SU-DHL-6 (cell line): Measurements from ENCODE around the gene AGTPBP1.

Experiments used
- EZH2phosphoT487 ChIP-seq: fragments of 200-600 bp; sonication (generic), shearing (Covaris generic); conservative IDR thresholded peaks from 2 replicates; pipeline ENCODE4 v1.6.1; 2018; ENCODE audit warnings: mild to moderate bottlenecking, antibody characterized with exemption, low read length, moderate library complexity, mixed read lengths
- TF ChIP-seq, protein P1 (sequence below): fragments of 200-600 bp; sonication (generic); IDR thresholded peaks from one replicate; pipeline ENCODE4 v1.5.1; 2017; ENCODE audit warnings: antibody characterized with exemption, mild to moderate bottlenecking, low read length, moderate library complexity; ENCODE audit not compliant: insufficient read depth, poor library complexity, severe bottlenecking

DNA sequence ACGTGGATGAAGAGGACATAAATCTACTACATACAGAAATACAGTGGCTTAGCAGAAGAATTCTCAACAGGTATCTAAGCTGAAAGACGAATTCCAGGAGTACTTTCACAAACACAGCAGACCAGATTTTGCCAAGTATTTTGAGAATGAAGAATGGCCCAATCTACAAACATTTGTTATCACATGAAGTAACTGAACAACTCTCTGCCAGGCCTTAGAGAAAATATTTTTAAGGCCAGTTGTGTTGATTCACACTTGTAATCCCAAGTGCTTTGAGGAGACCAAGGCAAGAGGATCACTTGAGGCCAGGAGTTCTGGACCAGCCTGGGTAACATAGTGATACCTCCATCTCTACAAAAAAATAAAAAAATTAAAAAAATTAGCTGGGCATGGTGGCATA lies 14.3 kb downstream of the AGTPBP1 start:
- TF ChIP-seq, protein P1, sequence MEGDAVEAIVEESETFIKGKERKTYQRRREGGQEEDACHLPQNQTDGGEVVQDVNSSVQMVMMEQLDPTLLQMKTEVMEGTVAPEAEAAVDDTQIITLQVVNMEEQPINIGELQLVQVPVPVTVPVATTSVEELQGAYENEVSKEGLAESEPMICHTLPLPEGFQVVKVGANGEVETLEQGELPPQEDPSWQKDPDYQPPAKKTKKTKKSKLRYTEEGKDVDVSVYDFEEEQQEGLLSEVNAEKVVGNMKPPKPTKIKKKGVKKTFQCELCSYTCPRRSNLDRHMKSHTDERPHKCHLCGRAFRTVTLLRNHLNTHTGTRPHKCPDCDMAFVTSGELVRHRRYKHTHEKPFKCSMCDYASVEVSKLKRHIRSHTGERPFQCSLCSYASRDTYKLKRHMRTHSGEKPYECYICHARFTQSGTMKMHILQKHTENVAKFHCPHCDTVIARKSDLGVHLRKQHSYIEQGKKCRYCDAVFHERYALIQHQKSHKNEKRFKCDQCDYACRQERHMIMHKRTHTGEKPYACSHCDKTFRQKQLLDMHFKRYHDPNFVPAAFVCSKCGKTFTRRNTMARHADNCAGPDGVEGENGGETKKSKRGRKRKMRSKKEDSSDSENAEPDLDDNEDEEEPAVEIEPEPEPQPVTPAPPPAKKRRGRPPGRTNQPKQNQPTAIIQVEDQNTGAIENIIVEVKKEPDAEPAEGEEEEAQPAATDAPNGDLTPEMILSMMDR, result no peak
- TF ChIP-seq EZH2phosphoT487, result no peak
